Stimulated activated CD4-positive, alpha-beta T cell treated with anti-CD3 and anti-CD28 coated beads, Interleukin-1b, Interleukin-23, amount 100 ng/mL, for 1 hour (primary cell): Measurements from ENCODE around the gene FBLN5.

Experiments used
- DNase-seq, 2 donors: peaks; one replicate each; pipeline ENCODE4 v3.0.0-alpha.2; 2020; ENCODE audit warnings: low read depth in 2 of 2

Gene FBLN5

GRCh38 chr14:91946622-91947474 is 646 bp downstream of the FBLN5 start:
- DNase-seq: no peak

DNA sequence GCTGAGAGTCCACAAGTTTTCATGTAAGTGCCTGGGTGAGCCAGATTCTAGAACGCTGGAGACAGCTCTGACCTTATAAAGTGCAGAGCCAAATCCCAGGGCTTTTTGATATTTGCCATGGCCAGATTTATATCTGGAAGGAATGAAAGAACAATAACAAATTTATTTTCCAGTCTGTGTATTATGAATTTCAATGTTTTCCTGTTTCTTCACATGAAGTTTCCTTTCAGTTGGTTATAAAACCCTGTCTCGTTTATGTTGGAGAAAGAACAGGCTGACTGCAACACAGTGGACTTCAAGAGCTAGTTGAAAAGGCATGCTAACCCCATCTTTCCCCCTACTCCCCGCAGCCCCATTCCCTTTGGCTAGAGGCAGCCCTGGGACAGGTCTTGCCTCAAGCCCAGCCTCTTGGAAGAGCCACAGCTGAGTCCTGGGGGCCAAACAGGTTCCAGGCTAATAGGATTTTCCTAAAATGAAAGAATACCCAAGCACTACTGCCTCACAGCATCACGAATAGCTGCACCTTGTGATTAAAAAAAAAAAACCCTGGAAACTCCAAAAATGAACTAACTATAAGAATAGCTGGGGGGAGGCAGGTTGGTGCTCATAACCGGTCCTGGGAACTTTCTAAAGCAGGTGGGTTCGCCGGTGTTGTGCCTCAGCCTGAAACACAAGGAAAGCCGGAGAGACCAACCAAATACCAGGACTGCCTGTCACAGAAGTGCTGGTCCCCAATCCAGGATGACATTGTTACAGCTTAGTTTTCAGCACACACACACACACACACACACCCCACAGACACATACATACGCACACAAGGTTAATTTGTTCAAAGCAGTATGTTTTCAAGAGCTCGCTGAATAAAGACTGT is 1.5 kb downstream of the FBLN5 start:
- no peak for DNase-seq

DNA sequence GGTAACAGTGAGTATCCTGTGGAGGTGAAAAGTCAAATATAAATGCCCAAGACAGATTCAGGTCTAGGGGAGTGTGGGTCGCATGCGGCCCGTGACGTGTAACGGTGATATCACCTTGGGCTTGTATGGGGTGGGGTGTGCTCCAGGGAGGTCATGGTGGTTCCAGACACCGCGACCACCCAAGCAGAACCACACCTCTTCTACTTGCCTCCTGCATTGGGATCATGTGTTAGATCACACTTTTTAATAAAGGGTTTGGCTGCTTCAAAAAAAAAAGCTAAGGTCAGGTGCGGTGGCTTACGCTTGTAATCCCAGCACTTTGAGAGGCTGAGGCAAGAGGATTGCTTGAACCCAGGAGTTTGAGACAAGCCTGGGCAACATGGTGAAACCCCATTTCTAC is 4.5 kb downstream of the FBLN5 start:
- no peak for DNase-seq

DNA sequence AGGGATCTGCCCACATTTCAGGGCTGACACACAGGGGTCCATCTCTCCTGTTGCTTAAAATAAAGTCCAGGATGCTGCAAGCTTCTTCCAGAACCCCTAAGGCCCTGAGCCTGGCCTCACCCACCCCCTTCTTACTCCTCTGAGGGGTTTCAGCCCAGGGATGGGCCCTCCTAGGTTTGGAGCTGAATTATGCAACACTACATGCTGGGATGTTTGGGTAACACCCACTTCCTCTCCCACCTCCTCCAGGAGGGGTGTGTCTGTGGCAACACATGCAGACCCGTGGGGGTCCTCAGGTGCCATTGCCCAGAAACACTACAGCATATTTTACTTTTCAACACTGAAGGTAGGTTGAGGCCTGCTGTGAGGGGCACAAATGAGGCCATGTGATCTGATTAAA is 5.4 kb downstream of the FBLN5 start:
- DNase-seq: no peak

- DNase-seq: no peak
Observed at GRCh38 chr14:91940209-91940608, 7.3 kb downstream of the FBLN5 start.

GRCh38 chr14:91935586-91935985 is 11.9 kb downstream of the FBLN5 start:
- DNase-seq: no peak

- DNase-seq: no peak
Observed at GRCh38 chr14:91934554-91935285, 12.8 kb downstream of the FBLN5 start.

- no peak for DNase-seq
Observed at GRCh38 chr14:91931478-91932088, 15.9 kb downstream of the FBLN5 start.

GRCh38 chr14:91929700-91930099 is 17.8 kb downstream of the FBLN5 start:
- DNase-seq: no peak

DNA sequence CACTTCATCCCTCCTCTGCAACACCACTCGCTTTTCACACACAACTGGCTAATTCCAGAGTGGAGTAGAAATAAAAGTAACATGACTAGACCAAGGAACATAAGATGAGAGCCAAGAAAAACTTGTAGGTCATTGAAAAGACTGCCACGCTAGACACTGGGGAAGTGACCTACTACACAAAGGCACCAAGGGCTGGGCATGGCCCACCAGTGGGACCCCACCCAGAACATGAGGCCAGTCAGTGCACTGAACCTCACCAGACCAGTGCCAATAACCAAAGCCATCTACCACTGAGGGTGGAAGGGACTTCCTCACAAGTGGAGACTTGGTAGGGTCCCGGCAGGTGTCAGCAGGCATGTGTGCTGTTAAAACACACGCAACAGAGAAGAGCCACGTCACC is 19.7 kb downstream of the FBLN5 start:
- DNase-seq: no peak

- DNase-seq: no peak
Observed at GRCh38 chr14:91927191-91927590, 20.3 kb downstream of the FBLN5 start.

DNA sequence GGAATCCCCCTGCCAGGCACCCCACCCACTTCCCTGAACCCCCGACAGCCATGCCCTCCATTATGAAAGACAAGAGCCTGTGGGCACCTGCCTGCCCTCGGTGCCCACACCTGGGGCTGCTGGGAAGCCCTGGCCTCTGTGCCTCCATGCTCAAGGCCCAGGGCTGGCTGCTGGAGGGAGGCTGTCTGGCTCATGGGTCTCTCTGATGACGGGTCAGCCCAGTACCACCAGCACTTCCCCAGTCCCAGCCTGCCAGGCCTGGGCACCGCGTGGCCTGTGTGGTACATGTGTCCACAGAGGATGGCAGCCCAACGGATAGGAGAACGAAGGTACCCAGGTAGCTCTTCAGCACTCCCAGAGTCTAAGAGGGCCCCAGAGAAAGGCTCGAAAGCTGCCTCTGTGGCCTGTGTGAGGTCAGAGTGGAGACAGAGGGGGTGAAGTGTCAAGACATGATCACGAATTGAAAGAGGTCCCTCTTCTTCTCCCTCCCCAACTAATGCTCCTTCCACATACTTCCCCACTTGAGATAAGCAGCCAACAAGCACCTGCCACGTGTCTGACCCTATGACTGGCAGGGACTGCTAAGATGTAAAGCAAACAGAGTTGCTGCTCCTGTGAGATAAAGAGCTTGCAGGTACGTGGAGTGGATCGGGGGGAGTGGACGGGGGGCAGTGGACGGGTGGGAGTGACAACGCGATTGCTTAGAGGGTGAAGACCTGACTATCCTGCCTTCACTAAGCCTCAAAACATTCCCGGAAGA is 21.2 kb downstream of the FBLN5 start:
- no peak for DNase-seq

DNA sequence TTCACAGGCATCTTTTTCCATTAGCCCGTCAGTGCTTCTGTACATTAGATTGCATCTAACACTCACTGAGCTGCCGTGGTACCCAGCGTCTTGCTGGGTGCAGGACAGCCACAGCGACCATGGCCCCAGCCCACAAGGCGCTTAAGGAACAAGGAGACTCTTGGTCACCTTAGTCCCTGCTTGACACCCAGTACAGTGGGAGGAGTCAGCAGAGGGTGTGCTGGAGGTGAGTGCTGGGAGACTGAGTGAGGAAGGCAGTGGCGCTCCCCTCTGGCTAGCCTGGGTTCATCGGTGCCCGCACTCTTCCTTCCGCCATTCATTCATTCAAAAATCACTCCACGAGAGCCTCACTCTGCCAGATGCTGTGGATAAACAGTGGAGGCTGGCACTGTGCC is 21.8 kb downstream of the FBLN5 start:
- no peak for DNase-seq

GRCh38 chr14:91925001-91925726 is 22.3 kb downstream of the FBLN5 start:
- no peak for DNase-seq

DNA sequence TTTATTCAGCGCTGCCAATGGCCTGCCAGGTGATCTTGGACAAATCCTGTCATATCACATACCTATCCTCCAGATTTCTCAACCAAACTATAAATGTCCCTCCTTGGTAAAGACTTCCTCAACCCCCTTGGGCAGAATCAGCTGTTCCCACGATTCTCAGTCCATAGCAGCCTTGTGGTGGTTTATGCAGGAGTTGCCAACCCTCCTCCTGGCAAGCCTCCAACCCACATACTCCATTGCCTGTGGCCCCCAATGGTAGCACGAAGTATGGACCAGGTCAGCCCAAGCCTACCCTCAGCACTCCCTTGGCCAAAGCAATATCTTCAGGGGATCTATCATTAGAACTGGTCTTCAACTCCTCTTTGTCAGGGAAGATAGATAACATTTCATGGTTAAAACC is 27.0 kb downstream of the FBLN5 start:
- no peak for DNase-seq

- no peak for DNase-seq
Observed at GRCh38 chr14:91919814-91920213, 27.7 kb downstream of the FBLN5 start.

DNA sequence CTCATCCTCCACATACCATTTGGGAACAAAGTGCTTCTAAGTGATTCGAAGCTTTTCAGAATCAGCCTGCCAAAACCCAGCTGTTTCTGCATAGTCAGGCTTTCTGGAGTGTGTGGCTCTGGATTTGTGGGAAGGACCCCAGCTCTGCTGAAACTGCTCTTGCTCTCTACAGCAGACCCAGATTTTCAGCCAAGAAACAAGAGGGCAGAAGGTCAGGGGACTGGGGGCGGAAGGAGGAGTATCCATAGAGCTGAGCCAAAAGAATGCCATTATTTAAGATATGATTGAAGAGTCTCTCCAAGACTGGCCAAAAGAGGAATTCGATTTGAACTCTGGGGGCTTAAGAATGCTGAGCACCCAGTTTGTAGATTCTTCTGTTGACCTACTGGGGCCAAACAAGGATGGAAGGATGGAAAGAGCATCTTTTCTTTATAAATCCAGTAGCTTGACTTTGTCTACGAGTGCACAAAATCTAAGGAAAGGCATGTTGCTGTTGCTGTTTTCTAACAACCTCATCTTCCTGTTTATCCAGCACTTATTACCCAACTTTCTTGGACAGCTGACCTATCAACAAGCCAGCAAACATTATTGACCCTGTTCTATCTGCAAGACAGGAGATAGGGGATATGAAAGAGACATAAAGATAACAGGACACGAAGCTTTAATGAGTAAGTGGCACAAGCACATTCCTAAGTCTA is 29.2 kb downstream of the FBLN5 start:
- no peak for DNase-seq

DNA sequence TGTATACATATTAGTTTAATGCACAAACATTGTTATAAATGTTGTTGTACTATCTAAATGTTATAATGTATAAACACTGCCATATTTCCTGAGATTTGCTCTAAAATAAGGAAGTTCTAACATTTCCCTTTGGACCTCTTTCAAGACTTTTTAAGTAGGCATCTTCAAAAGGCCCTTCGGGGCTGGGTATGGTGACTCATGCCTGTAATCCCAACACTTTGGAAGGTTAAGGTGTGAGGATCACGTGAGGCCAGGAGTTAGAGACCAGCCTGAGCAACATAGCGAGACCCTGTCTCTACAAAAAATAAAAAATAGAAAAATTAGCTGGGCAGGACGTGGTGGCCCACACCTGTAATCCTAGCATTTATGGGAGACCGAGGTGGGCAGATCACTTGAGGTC is 35.5 kb downstream of the FBLN5 start:
- no peak for DNase-seq

DNA sequence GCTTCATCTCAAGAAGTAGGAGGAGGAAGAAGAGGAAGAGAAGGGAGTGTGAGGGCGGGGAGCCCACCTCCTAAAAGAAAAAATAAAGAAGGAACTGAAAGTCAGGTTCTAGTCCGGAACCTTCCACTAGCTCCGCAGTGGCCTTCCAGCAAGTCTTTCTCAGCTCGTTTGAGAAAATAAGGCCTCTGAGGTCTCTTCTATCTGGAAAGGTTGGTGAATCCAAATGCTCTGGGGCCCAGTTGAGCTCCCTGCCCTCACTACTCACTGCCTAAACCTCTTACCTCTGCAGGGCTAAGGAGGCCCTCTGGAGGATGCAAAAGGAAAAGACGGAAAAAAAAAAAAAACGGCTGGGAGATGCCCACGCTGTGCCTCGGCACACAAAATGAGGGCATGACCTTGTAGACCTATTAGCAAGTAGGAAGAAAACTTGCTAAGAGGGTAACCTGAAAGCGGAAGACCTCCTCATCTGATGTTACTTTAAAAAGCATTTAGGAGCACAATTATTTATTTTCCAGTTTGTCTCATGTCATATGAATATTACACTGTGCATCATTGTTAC is 35.9 kb downstream of the FBLN5 start:
- DNase-seq: peak; percentile 16 to 18
